Breast epithelium (tissue), 4 donors: ENCODE data around the gene HMCN2. TPM values are rescaled to one million over a fixed set of nuclear protein-coding genes. Genes with fewer than 3 reads are reported as not detected.

Source experiments
- DNase-seq, 2 donors: peaks; one replicate each; pipeline ENCODE4 v3.0.0-alpha.2; 2019; ENCODE audit warnings: low spot score in 2 of 2
- H3K27ac ChIP-seq, 2 donors: fragments of 200-600 bp; sonication (generic) in 1 of 2; one replicate each; pipeline ENCODE4 v1.5.1; 2016 to 2019; ENCODE audit warnings: mild to moderate bottlenecking in 1 of 2
- H3K27me3 ChIP-seq, 2 donors: fragments of 200-600 bp; sonication (generic) in 1 of 2; one replicate each; pipeline versions ENCODE4 v1.5.1 to v1.6.0; 2017 to 2019; ENCODE audit warnings: control low read depth in 1 of 2, mild to moderate bottlenecking in 1 of 2
- H3K36me3 ChIP-seq: fragments of 200-600 bp; one replicate; pipeline ENCODE4 v1.5.1; 2019
- H3K4me1 ChIP-seq, 2 donors: fragments of 200-600 bp; sonication (generic); one replicate each; pipeline ENCODE4 v1.5.1; 2016 to 2019; ENCODE audit warnings: control low read depth in 1 of 2
- H3K4me3 ChIP-seq, 3 donors: fragments of 200-600 bp; sonication (generic); 1 replicate in 2 of 3; 2 replicates in 1 of 3; pipeline ENCODE4 v1.5.1; 2016 to 2019; ENCODE audit warnings: mild to moderate bottlenecking in 3 of 3, moderate library complexity in 2 of 3
- H3K9me3 ChIP-seq, 2 donors: fragments of 200-600 bp; sonication (generic) in 1 of 2; one replicate each; pipeline ENCODE4 v1.5.1; 2016 to 2019; ENCODE audit warnings: control low read depth in 1 of 2
- CTCF ChIP-seq, 3 donors: fragments of 450-650 bp; IDR thresholded peaks; one replicate each; pipeline ENCODE4 v1.5.1; 2016 to 2017; ENCODE audit warnings: antibody characterized with exemption in 3 of 3, mild to moderate bottlenecking in 3 of 3, moderate library complexity in 3 of 3
- POLR2A ChIP-seq: fragments of 450-650 bp; IDR thresholded peaks from one replicate; pipeline ENCODE4 v1.6.1; 2016; ENCODE audit warnings: antibody characterized with exemption, mild to moderate bottlenecking, moderate library complexity
- POLR2AphosphoS5 ChIP-seq, 3 donors: sonication (generic); formaldehyde crosslinking; IDR thresholded peaks; one replicate each; pipeline ENCODE4 v1.6.1; 2017; ENCODE audit warnings: antibody characterized with exemption in 3 of 3
- intact Hi-C: fragments of 100-400 bp; cut with DNase I; formaldehyde crosslinking; loops from one replicate; pipeline ENCODE4 v1.15.1; 2023; ENCODE audit warnings: low total_unique reads
- total RNA-seq, 3 donors: library from RNA; depleted of rRNA; stranded (reverse); fragments of >200 nt; gene quantifications; one replicate each; pipeline ENCODE4 v1.1.0, GENCODE V29; 2016

HMCN2 gene
- total RNA-seq, 3 donors from 2014 or later = 0.29 to 3.8 (median 0.98) TPM

DNA sequence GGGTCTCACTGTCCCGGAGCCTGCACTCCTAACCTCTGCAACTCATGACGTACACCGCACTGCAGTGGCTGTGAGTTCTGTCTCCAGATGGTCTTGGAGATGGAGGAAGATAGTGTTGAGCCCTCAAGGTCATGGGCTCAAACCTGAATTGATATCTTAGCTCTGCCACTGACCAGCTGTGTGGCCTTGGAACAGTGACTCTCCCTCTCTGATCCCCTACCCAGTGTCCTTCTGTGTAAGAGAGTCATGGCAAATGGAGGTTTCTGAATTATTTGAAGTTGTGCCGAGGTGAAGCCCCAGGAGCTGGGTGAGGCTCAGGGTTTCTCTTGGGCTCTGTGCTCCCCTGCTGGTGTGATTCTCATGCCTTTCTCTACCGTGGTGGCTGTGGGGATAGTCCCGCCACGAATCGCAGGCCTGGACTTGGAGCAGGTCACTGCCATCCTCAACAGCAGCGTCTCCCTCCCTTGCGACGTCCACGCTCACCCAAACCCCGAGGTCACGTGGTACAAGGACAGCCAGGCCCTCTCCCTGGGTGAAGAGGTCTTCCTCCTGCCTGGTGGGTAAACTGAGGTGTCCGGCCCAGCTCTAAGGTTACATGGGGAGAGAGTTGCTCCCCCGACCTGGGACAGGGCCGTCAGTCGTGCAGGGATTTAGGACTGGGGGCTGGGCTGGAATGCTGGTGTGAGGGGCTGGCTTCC, 118.6 kb downstream of the HMCN2 start:
- TF ChIP-seq POLR2AphosphoS5 (IDR thresholded peaks at IDR 0.05) (no peak), CTCF (IDR thresholded peaks at IDR 0.05) (no peak), POLR2A (no peak)
- Histone ChIP-seq H3K36me3 (no peaks in the 10 kb centered on the region), H3K4me3 (no peak overlapping the region)

DNA sequence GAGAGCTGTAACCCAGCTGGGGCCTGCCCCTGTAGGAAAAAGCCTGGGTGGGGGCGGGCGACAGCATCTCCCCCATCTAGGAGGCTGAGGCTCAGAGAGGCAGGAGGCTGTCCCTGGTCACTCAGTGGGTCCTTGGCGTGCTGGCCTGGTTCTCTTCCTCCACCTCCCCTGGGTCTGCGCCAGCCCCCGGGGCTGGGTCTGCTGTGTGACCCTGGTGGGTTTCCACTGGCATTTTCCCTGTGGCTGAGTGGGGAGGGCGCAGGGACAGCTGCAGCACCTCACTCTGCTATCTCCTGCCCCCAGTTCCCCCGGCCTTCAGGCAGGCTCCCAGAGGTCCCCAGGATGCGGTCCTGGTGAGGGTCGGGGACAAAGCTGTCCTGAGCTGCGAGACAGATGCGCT, 119.7 kb downstream of the HMCN2 start:
- Histone ChIP-seq H3K4me1 (no peaks in the 10 kb centered on the region), H3K27me3 (no peaks in the 10 kb centered on the region), H3K36me3 (no peaks in the 10 kb centered on the region), H3K4me3 (no peak overlapping the region), H3K27ac (no peak overlapping the region), H3K9me3 (no peaks in the 10 kb centered on the region)
- no peak for DNase-seq
- TF ChIP-seq CTCF (IDR thresholded peaks at IDR 0.05) = no peak
- TF ChIP-seq POLR2AphosphoS5 (IDR thresholded peaks at IDR 0.05) = no peak
- TF ChIP-seq POLR2A = no peak
- intact Hi-C loops = no loop called here

More for the DNA sequence above, 118.6 kb downstream of the HMCN2 start:
- no peak for DNase-seq
- Histone ChIP-seq H3K9me3 (no peaks in the 10 kb centered on the region), H3K27ac (no peak overlapping the region), H3K27me3 (no peaks in the 10 kb centered on the region), H3K4me1 (no peaks in the 10 kb centered on the region)
- intact Hi-C loops = no loop called here

DNA sequence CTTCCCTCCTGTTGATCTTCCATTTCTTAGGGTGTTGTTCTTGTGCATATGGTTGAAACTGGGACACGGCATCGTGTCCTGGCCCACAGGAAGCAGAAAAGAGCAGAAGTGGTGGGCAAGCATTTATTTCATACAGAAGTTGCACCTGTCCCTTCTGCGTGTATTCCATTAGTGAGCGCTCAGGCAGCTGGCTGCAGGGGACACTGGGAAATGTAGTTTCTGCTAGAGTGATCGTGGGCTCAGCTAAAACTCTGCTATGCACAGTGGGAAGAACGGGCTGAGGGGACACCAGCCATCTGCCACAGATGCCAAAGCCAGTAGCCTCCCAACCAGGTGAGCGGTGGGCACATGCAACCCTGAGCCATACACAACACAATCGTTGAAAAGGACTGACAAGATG, 121.8 kb downstream of the HMCN2 start:
- Histone ChIP-seq H3K27ac (no peak overlapping the region), H3K9me3 (no peaks in the 10 kb centered on the region), H3K36me3 (no peaks in the 10 kb centered on the region), H3K27me3 (no peaks in the 10 kb centered on the region), H3K4me3 (no peak overlapping the region), H3K4me1 (no peaks in the 10 kb centered on the region)
- TF ChIP-seq POLR2A (no peak), POLR2AphosphoS5 (IDR thresholded peaks at IDR 0.05) (no peak), CTCF (IDR thresholded peaks at IDR 0.05) (no peak)
- DNase-seq = no peak
- intact Hi-C loops = no loop called here

GRCh38 chr9:130387905-130388304, 122.3 kb downstream of the HMCN2 start:
- TF ChIP-seq POLR2AphosphoS5 (IDR thresholded peaks at IDR 0.05) (no peak), POLR2A (no peak), CTCF (IDR thresholded peaks at IDR 0.05) (no peak)
- no peaks in the 10 kb centered on the region for H3K4me1 ChIP-seq
- H3K36me3 ChIP-seq = no peaks in the 10 kb centered on the region
- no peaks in the 10 kb centered on the region for H3K9me3 ChIP-seq
- no peaks in the 10 kb centered on the region for H3K27me3 ChIP-seq
- intact Hi-C loops = no loop called here
- H3K4me3 ChIP-seq = no peak overlapping the region
- no peak overlapping the region for H3K27ac ChIP-seq
- DNase-seq = no peak

- no peaks in the 10 kb centered on the region for H3K9me3 ChIP-seq
- H3K27me3 ChIP-seq = peaks cover 0 to 6% of the 10 kb centered on the region in 2 donors
- intact Hi-C loops = no loop called here
- H3K4me3 ChIP-seq = no peak overlapping the region
- no peaks in the 10 kb centered on the region for H3K36me3 ChIP-seq
- H3K4me1 ChIP-seq = no peaks in the 10 kb centered on the region
- DNase-seq = no peak
- TF ChIP-seq CTCF (IDR thresholded peaks at IDR 0.05) (no peak), POLR2AphosphoS5 (IDR thresholded peaks at IDR 0.05) (no peak), POLR2A (no peak)
- H3K27ac ChIP-seq = no peak overlapping the region
These were observed 124.8 kb downstream of the HMCN2 start for GRCh38 chr9:130390390-130390789.
